DMS 273 (cell line): ENCODE data around the gene RAPGEFL1.
A peak's percentile ranks its signal among the peaks of the same experiment; 100 is the strongest.
"Not testable (repeated sequence)": the region's sequence is repeated elsewhere in the genome, so short reads cannot be mapped to it uniquely, and the experiment has no call there.

Experiments
- DNase-seq: peaks from one replicate; lab custom pipeline; 2025; ENCODE audit not compliant: unreplicated experiment; lab: John Stamatoyannopoulos, UW

The RAPGEFL1 gene

GRCh38 chr17:40173778-40174135 lies 3.5 kb upstream of the RAPGEFL1 start:
- no peak for DNase-seq

- DNase-seq: no peak
These were observed 2.8 kb upstream of the RAPGEFL1 start for GRCh38 chr17:40174514-40174913.

GRCh38 chr17:40175928-40176753 lies 1.1 kb upstream of the RAPGEFL1 start:
- DNase-seq: peak; percentile 41

GRCh38 chr17:40176754-40177110 lies 538 bp upstream of the RAPGEFL1 start:
- peak; percentile 57 for DNase-seq

GRCh38 chr17:40178021-40178601 lies 841 bp downstream of the RAPGEFL1 start:
- no peak for DNase-seq

GRCh38 chr17:40178660-40179059 lies 1.4 kb downstream of the RAPGEFL1 start:
- no peak for DNase-seq

GRCh38 chr17:40179923-40180659 lies 2.8 kb downstream of the RAPGEFL1 start:
- peak; percentile 25 for DNase-seq

- DNase-seq: no peak
These were observed 3.4 kb downstream of the RAPGEFL1 start for GRCh38 chr17:40180694-40181093.

- DNase-seq: no peak
These were observed 3.9 kb downstream of the RAPGEFL1 start for GRCh38 chr17:40181205-40181604.

GRCh38 chr17:40182606-40183005 lies 5.3 kb downstream of the RAPGEFL1 start:
- DNase-seq: no peak

- no peak for DNase-seq
These were observed 10.0 kb downstream of the RAPGEFL1 start for GRCh38 chr17:40187238-40187637.

- DNase-seq: no peak
These were observed 11.4 kb downstream of the RAPGEFL1 start for GRCh38 chr17:40188694-40189093.

GRCh38 chr17:40190197-40191021 lies 13.1 kb downstream of the RAPGEFL1 start:
- DNase-seq: peak; percentile 77

- peak; percentile 87 for DNase-seq
These were observed 14.3 kb downstream of the RAPGEFL1 start for GRCh38 chr17:40191237-40192208.

- no peak for DNase-seq
These were observed 15.7 kb downstream of the RAPGEFL1 start for GRCh38 chr17:40192961-40193360.

GRCh38 chr17:40194821-40195220 lies 17.6 kb downstream of the RAPGEFL1 start:
- DNase-seq: peak; percentile 36

- no peak for DNase-seq
These were observed 20.3 kb downstream of the RAPGEFL1 start for GRCh38 chr17:40197550-40197949.

GRCh38 chr17:40197965-40198456 lies 20.7 kb downstream of the RAPGEFL1 start:
- DNase-seq: not testable (repeated sequence)

- DNase-seq: no peak
These were observed 21.3 kb downstream of the RAPGEFL1 start for GRCh38 chr17:40198576-40198975.

- no peak for DNase-seq
These were observed 25.9 kb downstream of the RAPGEFL1 start for GRCh38 chr17:40203131-40203530.
